MM.1S (cell line): ENCODE results near the gene CSNK1A1L.

Experiments
- CTCF ChIP-seq: fragments of 300-600 bp; sonication (generic); IDR thresholded peaks from 2 replicates; pipeline ENCODE4 v1.5.1; 2016; ENCODE audit warnings: antibody characterized with exemption, low read length, mixed read lengths
- EZH2phosphoT487 ChIP-seq: fragments of 300-600 bp; sonication (generic); IDR thresholded peaks from 2 replicates; pipeline ENCODE4 v1.6.1; 2018; ENCODE audit warnings: antibody characterized with exemption, low read length

DNA sequence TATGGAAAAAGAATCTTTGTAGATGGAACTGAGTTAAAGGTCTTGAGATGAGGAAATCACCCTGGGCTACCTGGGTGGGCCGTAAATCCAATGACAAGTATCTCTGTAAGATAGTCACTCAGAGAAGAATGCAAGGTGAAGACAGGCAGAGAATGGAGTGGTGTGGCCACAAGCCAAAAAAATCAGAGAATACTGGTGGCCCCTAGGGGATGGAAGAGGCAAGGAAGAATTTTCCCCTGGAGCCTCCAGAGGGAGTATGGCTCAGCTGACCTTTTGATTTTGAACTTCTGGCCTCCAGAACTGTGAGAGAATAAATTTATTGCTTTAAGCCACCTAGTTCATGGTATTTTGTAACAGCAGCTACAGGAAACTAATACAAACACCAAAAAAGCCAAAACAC, 32.7 kb upstream of the CSNK1A1L start:
- TF ChIP-seq CTCF (no peak), EZH2phosphoT487 (no peak)
